Measurements from ENCODE around the gene PRRT2. TPM values are rescaled to one million over a fixed set of nuclear protein-coding genes. Genes with fewer than 3 reads are reported as not detected.
"Not testable (repeated sequence)": the region's sequence is repeated elsewhere in the genome, so short reads cannot be mapped to it uniquely, and the experiment has no call there.

Gene PRRT2
- polyA plus RNA-seq, 3 donors, result 15.4 to 22.5 (median 21.6) TPM

- no peak for DNase-seq
Observed at GRCh38 chr16:29825145-29826044, 13.4 kb downstream of the PRRT2 start.

- no peak for DNase-seq
Observed at GRCh38 chr16:29826342-29826695, 14.3 kb downstream of the PRRT2 start.

- DNase-seq, result no peak
Observed at GRCh38 chr16:29830774-29831173, 18.8 kb downstream of the PRRT2 start.

GRCh38 chr16:29831490-29831889 is 19.5 kb downstream of the PRRT2 start:
- DNase-seq, result no peak

GRCh38 chr16:29833219-29833618 is 21.2 kb downstream of the PRRT2 start:
- not testable (repeated sequence) for DNase-seq

GRCh38 chr16:29834079-29834478 is 22.1 kb downstream of the PRRT2 start:
- DNase-seq, result no peak

- no peak for DNase-seq
Observed at GRCh38 chr16:29835926-29836325, 23.9 kb downstream of the PRRT2 start.

- no peak for DNase-seq
Observed at GRCh38 chr16:29836623-29837022, 24.6 kb downstream of the PRRT2 start.

- DNase-seq, result no peak
Observed at GRCh38 chr16:29837841-29838240, 25.8 kb downstream of the PRRT2 start.

- DNase-seq, result no peak
Observed at GRCh38 chr16:29839822-29840221, 27.8 kb downstream of the PRRT2 start.

- no peak for DNase-seq
Observed at GRCh38 chr16:29840240-29840639, 28.2 kb downstream of the PRRT2 start.

GRCh38 chr16:29841631-29842030 is 29.6 kb downstream of the PRRT2 start:
- DNase-seq, result no peak

GRCh38 chr16:29842732-29843346 is 30.8 kb downstream of the PRRT2 start:
- DNase-seq, result no peak

- no peak for DNase-seq
Observed at GRCh38 chr16:29843931-29844330, 31.9 kb downstream of the PRRT2 start.

GRCh38 chr16:29844575-29845331 is 32.8 kb downstream of the PRRT2 start:
- DNase-seq, result no peak

- DNase-seq, result no peak
Observed at GRCh38 chr16:29845656-29846055, 33.7 kb downstream of the PRRT2 start.

GRCh38 chr16:29848420-29849297 is 36.7 kb downstream of the PRRT2 start:
- no peak for DNase-seq

GRCh38 chr16:29849505-29849904 is 37.5 kb downstream of the PRRT2 start:
- no peak for DNase-seq

GRCh38 chr16:29850998-29851397 is 39.0 kb downstream of the PRRT2 start:
- DNase-seq, result no peak

GRCh38 chr16:29852654-29853053 is 40.7 kb downstream of the PRRT2 start:
- DNase-seq, result peak; percentile 24

- DNase-seq, result no peak
Observed at GRCh38 chr16:29854520-29855100, 42.6 kb downstream of the PRRT2 start.
